H7 (cell line): ENCODE data around the gene SLC38A3. TPM values are rescaled to one million over a fixed set of nuclear protein-coding genes. Genes with fewer than 3 reads are reported as not detected.
A peak's percentile ranks its signal among the peaks of the same experiment; 100 is the strongest.

Experiments
- DNase-seq: peaks from one replicate; pipeline ENCODE4 v3.0.0; 2012
- H3K27me3 ChIP-seq: 2 replicates; pipeline ENCODE4 v1.6.0; 2011; ENCODE audit warnings: mild to moderate bottlenecking, low read length; ENCODE audit not compliant: control insufficient read depth, insufficient read depth
- H3K36me3 ChIP-seq: replicated peaks from 2 replicates; pipeline ENCODE4 v1.5.1; 2011; ENCODE audit warnings: low read length; ENCODE audit not compliant: control insufficient read depth, insufficient read depth
- H3K4me3 ChIP-seq: 2 replicates; pipeline ENCODE4 v1.5.1; 2011; ENCODE audit warnings: low read depth, mild to moderate bottlenecking, control low read depth, low read length, moderate library complexity; ENCODE audit not compliant: insufficient read depth
- total RNA-seq: library from RNA; depleted of rRNA; stranded (reverse); fragments of >200 nt; shearing (Covaris generic); gene quantifications from 2 replicates; pipeline ENCODE4 v1.2.3, GENCODE V29; 2014; rRNA removed

SLC38A3 gene
- total RNA-seq, result 0.21 and 0.22 TPM in 2 replicates

DNA sequence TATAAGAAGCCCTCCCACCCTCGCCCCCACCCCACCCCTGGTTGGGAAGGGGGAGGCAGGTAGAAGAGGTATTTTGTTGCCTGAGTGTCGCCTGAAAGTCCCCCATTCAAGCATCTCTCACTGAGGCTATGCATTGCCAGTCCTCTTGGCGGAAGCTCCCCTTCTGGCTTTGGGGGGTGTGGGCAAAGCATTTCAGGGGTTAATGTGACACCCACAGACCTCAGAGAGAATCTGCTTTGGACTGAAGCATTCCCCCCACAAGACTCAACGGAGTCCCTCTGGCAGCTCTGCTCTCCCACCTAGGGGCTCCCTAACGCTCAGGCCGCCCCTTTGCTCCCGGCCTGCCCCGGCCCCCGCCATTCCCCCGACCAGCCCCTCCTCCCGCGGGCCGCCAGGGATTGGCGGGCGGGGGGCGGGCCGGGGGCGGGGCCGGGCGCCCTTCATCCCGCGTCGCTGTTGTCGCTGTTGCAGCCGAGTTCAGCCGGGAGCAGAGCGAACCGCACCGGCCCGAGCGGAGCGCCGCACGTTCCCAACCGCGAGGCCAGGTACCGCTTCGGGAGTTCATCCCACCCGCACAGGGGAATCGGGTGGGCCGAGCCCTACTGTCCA, at the start of gene SLC38A3:
Gene SLC38A3, plus strand, starts transcription at position 468 of the 609 bp plus-strand sequence. CDS start 8,929 bp downstream, outside the sequence.
- no peaks in the 10 kb centered on the region for H3K36me3 ChIP-seq
- H3K4me3 ChIP-seq, result peak within 1 kb of the TSS; percentile 57
- peak; percentile 99 for DNase-seq
- peaks cover 28% of the 10 kb centered on the region for H3K27me3 ChIP-seq

- Histone ChIP-seq H3K4me3 (peak overlapping the region; percentile 73), H3K27me3 (peaks cover 17% of the 10 kb centered on the region), H3K36me3 (peaks cover 4% of the 10 kb centered on the region)
- no peak for DNase-seq
These were observed 49.6 kb upstream of the SLC38A3 start for GRCh38 chr3:50155491-50155878.

- peak overlapping the region; percentile 73 for H3K4me3 ChIP-seq
- peaks cover 17% of the 10 kb centered on the region for H3K27me3 ChIP-seq
- peak; percentile 78 for DNase-seq
- H3K36me3 ChIP-seq, result peaks cover 4% of the 10 kb centered on the region
These were observed 49.2 kb upstream of the SLC38A3 start for GRCh38 chr3:50155891-50156290.

GRCh38 chr3:50156549-50157493, 48.2 kb upstream of the SLC38A3 start:
- Histone ChIP-seq H3K36me3 (peaks cover 5% of the 10 kb centered on the region), H3K27me3 (peaks cover 17% of the 10 kb centered on the region), H3K4me3 (peak overlapping the region; percentile 73)
- peak; percentile 91 for DNase-seq

DNA sequence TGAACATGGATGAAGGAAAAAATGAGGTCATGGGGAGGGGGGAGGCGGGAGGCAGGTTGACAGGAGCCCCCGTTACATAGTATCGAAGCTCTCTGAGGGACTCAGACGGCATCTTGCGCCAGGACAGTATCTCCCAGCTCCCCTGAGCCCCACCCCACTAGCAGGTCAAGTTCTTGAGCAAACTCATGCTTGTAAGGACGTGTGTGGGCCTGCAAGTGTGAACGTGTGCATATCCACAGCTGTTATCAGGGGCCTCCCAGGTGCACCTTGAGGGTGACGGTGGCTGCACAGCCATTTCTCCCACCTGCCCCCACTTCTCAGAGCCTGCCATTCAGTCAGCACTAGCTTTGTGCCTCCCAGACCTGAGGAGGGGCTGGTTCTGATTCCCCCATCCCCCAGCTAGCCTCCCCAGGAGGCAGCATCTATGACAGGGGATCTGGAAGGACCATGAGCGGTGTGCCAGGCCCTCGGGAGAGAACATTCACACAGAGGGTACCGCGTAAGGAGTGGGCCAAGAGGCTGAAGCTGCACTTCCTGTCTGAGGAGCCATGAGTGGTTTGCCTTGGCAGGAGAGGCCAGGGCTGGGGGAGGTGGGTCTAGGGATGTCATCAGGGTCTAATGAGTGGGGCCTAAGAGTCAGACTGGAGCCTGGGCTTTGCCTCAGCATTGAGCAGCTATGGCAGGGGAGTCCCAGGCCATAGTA, 47.1 kb upstream of the SLC38A3 start:
- Histone ChIP-seq H3K36me3 (peaks cover 7% of the 10 kb centered on the region), H3K27me3 (peaks cover 17% of the 10 kb centered on the region), H3K4me3 (no peak overlapping the region)
- no peak for DNase-seq

DNA sequence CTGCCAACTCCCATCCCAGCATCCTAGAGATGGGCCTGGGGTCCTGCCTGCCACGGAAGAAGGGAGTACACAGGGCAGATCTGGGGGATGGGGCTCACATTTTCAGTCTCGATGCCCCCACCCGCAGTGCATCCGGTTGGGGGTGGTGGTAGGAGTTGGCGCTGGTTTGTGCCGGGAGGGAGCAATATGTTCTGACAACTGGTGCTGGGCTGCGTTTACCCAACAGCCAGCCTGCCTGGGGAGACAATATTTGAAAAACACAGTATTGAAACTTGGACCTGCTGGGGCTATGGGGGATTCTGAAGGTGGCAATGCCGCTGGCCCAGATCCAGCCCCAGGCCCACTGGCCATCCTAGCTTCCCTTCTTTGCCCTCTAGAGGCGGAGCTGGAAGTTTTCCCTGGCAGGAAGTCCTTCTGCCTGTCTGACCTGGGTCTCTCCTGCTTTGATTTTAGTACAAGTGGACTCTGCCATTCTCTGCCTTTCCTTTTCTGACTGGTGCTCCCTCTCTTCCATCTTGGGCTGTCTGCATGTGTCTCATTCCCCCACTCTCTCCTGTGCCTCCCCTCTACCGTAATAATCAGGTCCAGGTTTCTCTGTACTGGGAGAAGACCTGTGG, 46.4 kb upstream of the SLC38A3 start:
- Histone ChIP-seq H3K4me3 (no peak overlapping the region), H3K36me3 (peaks cover 8% of the 10 kb centered on the region)

DNA sequence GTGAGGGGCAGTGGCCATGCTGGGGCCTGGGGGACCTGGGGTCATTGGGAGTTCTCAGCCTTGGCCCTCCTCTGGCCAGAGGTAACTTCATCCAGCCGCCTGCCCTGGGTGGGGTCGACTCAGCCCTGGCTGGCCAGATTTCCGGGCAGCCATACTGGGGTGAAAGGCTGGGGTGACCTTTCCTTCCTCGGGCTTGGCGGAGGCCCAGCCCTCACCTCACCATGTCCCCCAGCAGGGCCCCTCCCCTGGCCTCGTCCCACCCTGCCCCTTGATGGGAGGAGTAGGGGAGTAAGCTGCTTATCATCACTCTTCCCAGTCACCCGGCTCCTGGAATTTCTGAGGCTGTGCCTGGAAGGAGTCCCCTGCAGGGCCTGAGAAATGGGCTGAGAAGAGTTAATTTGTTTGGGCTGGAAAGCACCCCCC, 44.5 kb upstream of the SLC38A3 start:
- Histone ChIP-seq H3K36me3 (peaks cover 10% of the 10 kb centered on the region), H3K27me3 (peaks cover 5% of the 10 kb centered on the region), H3K4me3 (no peak overlapping the region)
- DNase-seq, result no peak

More for the DNA sequence above, 46.4 kb upstream of the SLC38A3 start:
- no peak for DNase-seq
- peaks cover 14% of the 10 kb centered on the region for H3K27me3 ChIP-seq

GRCh38 chr3:50161320-50161719, 43.8 kb upstream of the SLC38A3 start:
- no peaks in the 10 kb centered on the region for H3K27me3 ChIP-seq
- H3K36me3 ChIP-seq, result peaks cover 10% of the 10 kb centered on the region
- H3K4me3 ChIP-seq, result no peak overlapping the region
- no peak for DNase-seq

- Histone ChIP-seq H3K27me3 (no peaks in the 10 kb centered on the region), H3K36me3 (peaks cover 10% of the 10 kb centered on the region), H3K4me3 (no peak overlapping the region)
- DNase-seq, result no peak
These were observed 42.8 kb upstream of the SLC38A3 start for GRCh38 chr3:50162034-50162883.

DNA sequence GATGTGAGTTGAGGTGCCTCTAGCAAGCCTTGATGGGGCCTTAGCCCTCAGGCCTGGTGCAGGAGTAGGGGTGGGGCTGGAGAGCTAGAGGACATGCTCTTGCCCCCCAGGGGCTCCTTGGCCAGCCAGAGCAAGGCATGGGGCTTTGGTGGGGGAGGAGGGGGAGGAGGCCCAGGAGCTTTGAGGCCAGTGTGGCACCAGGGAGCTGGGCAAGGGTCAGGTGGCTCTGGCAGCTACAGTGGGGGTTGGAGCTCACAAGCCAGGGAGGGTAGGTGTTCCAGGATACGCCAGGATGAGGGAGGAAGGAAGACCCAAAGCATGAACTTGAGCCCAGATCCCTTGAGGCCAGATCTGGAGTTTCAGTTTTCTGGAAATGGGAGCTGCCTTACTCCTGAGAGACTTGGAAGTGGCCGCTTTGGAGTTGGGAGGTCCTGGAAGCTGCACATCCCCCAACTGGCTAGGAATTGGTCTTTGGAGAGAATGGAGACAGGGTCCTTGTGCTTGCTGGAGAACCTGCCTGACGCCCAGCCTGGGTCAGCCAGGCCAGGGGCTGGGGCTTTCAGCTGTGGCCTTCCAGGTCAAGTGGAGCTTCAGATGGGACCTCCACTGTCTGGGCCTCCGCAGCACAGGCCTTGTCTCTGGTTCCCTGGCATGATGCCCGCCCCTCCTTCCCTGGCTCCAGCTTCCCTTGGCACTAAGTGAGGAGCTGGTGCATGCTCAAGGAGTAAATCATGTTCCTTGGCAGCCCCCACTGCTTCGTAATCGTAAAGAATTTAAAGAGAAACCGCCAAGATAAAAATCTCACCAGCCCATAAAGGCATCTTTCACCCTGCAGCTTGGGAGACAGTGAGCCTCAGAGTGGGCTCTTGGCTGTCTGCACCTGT, 41.3 kb upstream of the SLC38A3 start:
- Histone ChIP-seq H3K4me3 (no peak overlapping the region), H3K27me3 (no peaks in the 10 kb centered on the region), H3K36me3 (peaks cover 10% of the 10 kb centered on the region)
- no peak for DNase-seq

DNA sequence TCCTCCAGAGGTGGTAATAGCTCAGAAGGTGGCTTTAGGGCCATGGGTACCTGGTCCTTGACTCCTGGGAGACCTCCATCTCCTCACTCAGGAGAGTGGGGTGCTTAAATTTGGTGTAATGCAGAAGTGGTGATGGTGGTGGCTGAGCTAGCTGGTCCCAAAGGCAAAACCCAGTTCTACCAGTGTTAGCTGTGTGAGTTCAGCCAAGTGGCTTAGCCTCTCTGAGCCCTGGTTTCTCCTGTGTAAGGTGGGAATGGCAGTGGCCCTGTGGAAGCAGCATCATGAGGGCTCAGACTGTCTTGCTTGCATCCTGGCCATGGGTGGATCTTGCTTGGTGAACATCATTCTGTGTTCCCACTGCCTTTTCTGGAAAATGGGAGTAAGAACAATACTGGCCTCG, 40.6 kb upstream of the SLC38A3 start:
- no peak for DNase-seq
- H3K36me3 ChIP-seq, result peaks cover 6% of the 10 kb centered on the region
- no peaks in the 10 kb centered on the region for H3K27me3 ChIP-seq
- H3K4me3 ChIP-seq, result no peak overlapping the region

DNA sequence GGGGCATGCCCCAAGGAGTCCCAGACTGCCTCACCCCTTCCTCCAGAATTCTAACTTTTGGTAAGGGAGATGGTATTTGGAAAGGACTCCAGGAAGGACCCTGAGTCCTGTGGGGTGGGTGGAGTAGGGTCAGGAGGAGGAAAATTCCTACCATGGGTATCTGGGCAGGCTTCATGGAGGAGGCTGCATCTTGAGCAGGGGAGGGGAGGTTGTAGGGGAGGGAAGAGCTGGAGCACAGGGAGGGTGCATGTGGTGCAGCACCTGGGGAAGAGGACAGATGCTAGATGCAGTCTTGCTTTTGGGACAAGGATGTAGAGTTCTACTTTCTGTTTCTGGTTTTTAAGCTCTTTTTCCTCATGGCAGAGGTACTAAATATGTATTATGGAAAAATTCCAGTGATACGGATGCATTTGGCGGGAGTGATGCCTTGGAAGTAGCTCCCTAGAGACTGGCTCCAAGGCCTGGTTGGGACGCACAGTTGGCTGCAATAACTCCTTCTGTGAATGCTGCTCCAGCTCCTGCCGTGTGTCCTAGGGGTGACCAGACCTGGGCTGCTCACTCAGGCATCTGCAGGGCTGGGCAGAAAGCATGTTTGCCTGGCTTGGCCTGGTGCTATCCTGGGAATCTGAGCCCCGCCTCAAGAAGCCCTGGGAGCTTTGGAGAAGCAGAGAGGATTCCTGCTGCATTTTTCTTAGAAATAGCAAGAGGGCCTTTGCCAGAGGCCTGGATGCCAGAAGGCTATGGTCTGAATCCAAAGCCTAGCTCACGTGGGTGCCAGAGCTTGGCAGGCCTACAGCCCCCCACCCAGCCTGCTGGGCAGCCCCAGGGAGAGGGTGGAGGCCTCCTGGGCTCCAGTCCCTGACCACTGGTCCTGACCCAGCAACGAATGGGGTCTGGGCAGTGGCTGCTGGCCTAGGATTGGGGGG, 39.8 kb upstream of the SLC38A3 start:
- H3K36me3 ChIP-seq, result peaks cover 6% of the 10 kb centered on the region
- H3K27me3 ChIP-seq, result no peaks in the 10 kb centered on the region
- no peak for DNase-seq
- H3K4me3 ChIP-seq, result no peak overlapping the region
